Muscle layer of colon (tissue), 2 donors: Measurements from ENCODE around the gene FIZ1.

Experiments
- H3K27ac ChIP-seq: one replicate; pipeline ENCODE4 v1.7.0; 2013; ENCODE audit warnings: low read depth, mild to moderate bottlenecking, low read length, moderate library complexity
- H3K27me3 ChIP-seq, 2 donors: one replicate each; pipeline ENCODE4 v1.7.0; 2013; ENCODE audit warnings: low read length in 2 of 2, mild to moderate bottlenecking in 2 of 2; ENCODE audit not compliant: insufficient read depth in 2 of 2, control insufficient read depth in 1 of 2
- H3K36me3 ChIP-seq: one replicate; pipeline ENCODE4 v1.7.0; 2013; ENCODE audit warnings: mild to moderate bottlenecking, low read length; ENCODE audit not compliant: insufficient read depth
- H3K4me1 ChIP-seq: one replicate; pipeline ENCODE4 v1.7.0; 2013; ENCODE audit warnings: mild to moderate bottlenecking, low read length; ENCODE audit not compliant: insufficient read depth
- H3K4me3 ChIP-seq, 2 donors: one replicate each; pipeline ENCODE4 v1.7.0; 2013; ENCODE audit warnings: low read length in 2 of 2, low read depth in 1 of 2, mild to moderate bottlenecking in 1 of 2, moderate library complexity in 1 of 2
- H3K9ac ChIP-seq: one replicate; pipeline ENCODE4 v1.7.0; 2013; ENCODE audit warnings: low read length
- H3K9me3 ChIP-seq: one replicate; pipeline ENCODE4 v1.7.0; 2013; ENCODE audit warnings: mild to moderate bottlenecking, low read length
- donor health status: abdominal sarcoma.
- donor health status: Adenocarcinoma of cecum.

Gene FIZ1

GRCh38 chr19:55599468-55599841 is at the start of gene FIZ1:
Gene FIZ1 (minus strand): TSS chr19:55599517. CDS start chr19:55597865, 1,652 bp downstream.
- H3K4me1 ChIP-seq = peaks cover 18% of the 10 kb centered on the region

GRCh38 chr19:55648585-55649267 is 49.4 kb upstream of the FIZ1 start:
- Histone ChIP-seq H3K9ac (peak overlapping the region; percentile 11), H3K4me1 (peaks cover 27% of the 10 kb centered on the region), H3K36me3 (peaks cover 10% of the 10 kb centered on the region)

More at GRCh38 chr19:55599468-55599841, at the start of gene FIZ1:
- no peaks in the 10 kb centered on the region for H3K27me3 ChIP-seq
- H3K9me3 ChIP-seq = no peaks in the 10 kb centered on the region
- peak within 1 kb of the TSS; percentile 61 for H3K9ac ChIP-seq
- H3K4me3 ChIP-seq = peak within 1 kb of the TSS; percentile 91 to 95
- peak within 1 kb of the TSS; percentile 99 for H3K27ac ChIP-seq
- peaks cover 20% of the 10 kb centered on the region for H3K36me3 ChIP-seq

GRCh38 chr19:55647732-55648584 is 48.6 kb upstream of the FIZ1 start, which contains the start of gene CCDC106:
Gene CCDC106 (plus strand): TSS chr19:55648212. CDS start chr19:55649047, 835 bp downstream.
- Histone ChIP-seq H3K9ac (peak within 1 kb of the TSS; percentile 11), H3K9me3 (no peaks in the 10 kb centered on the region), H3K4me3 (peak within 1 kb of the TSS; percentile 67 to 78), H3K27me3 (no peaks in the 10 kb centered on the region), H3K27ac (peak within 1 kb of the TSS; percentile 81), H3K4me1 (peaks cover 27% of the 10 kb centered on the region), H3K36me3 (peaks cover 10% of the 10 kb centered on the region)

More at GRCh38 chr19:55648585-55649267, 49.4 kb upstream of the FIZ1 start:
- no peaks in the 10 kb centered on the region for H3K27me3 ChIP-seq
- H3K4me3 ChIP-seq = peak overlapping the region; percentile 67 to 78
- H3K9me3 ChIP-seq = no peaks in the 10 kb centered on the region
- peak overlapping the region; percentile 81 for H3K27ac ChIP-seq

GRCh38 chr19:55646889-55647731 is 47.8 kb upstream of the FIZ1 start:
- Histone ChIP-seq H3K9me3 (no peaks in the 10 kb centered on the region), H3K36me3 (peaks cover 10% of the 10 kb centered on the region), H3K4me3 (peak overlapping the region; percentile 67 to 78), H3K27me3 (no peaks in the 10 kb centered on the region), H3K9ac (peak overlapping the region; percentile 11), H3K4me1 (peaks cover 27% of the 10 kb centered on the region), H3K27ac (peak overlapping the region; percentile 81)

GRCh38 chr19:55645512-55645881 is 46.2 kb upstream of the FIZ1 start:
- H3K4me1 ChIP-seq = peaks cover 27% of the 10 kb centered on the region
- no peak overlapping the region for H3K4me3 ChIP-seq
- H3K27ac ChIP-seq = no peak overlapping the region
- H3K36me3 ChIP-seq = peaks cover 10% of the 10 kb centered on the region
- H3K27me3 ChIP-seq = no peaks in the 10 kb centered on the region
- no peaks in the 10 kb centered on the region for H3K9me3 ChIP-seq
- H3K9ac ChIP-seq = no peak overlapping the region

- Histone ChIP-seq H3K27me3 (no peaks in the 10 kb centered on the region), H3K9ac (no peak overlapping the region), H3K36me3 (peaks cover 10% of the 10 kb centered on the region), H3K4me3 (peak overlapping the region in 1 of 2 donors; percentile 95), H3K9me3 (no peaks in the 10 kb centered on the region), H3K4me1 (peaks cover 33% of the 10 kb centered on the region), H3K27ac (peak overlapping the region; percentile 37)
Observed at GRCh38 chr19:55644842-55645511, 45.7 kb upstream of the FIZ1 start.

GRCh38 chr19:55644191-55644833 is 45.0 kb upstream of the FIZ1 start:
- Histone ChIP-seq H3K27me3 (no peaks in the 10 kb centered on the region), H3K4me1 (peaks cover 35% of the 10 kb centered on the region), H3K27ac (peak overlapping the region; percentile 52), H3K4me3 (peak overlapping the region; percentile 78 to 95), H3K9me3 (no peaks in the 10 kb centered on the region), H3K9ac (peak overlapping the region; percentile 58), H3K36me3 (peaks cover 10% of the 10 kb centered on the region)

- Histone ChIP-seq H3K9me3 (no peaks in the 10 kb centered on the region), H3K36me3 (peaks cover 10% of the 10 kb centered on the region), H3K27me3 (no peaks in the 10 kb centered on the region), H3K9ac (peak overlapping the region; percentile 58), H3K4me1 (peaks cover 35% of the 10 kb centered on the region), H3K4me3 (peak overlapping the region; percentile 78 to 95), H3K27ac (peak overlapping the region; percentile 52)
Observed at GRCh38 chr19:55643887-55644176, 44.5 kb upstream of the FIZ1 start.

- Histone ChIP-seq H3K36me3 (peaks cover 10% of the 10 kb centered on the region), H3K4me1 (peaks cover 40% of the 10 kb centered on the region), H3K27me3 (no peaks in the 10 kb centered on the region), H3K9me3 (no peaks in the 10 kb centered on the region), H3K9ac (peak within 1 kb of the TSS; percentile 58), H3K4me3 (peak within 1 kb of the TSS; percentile 78 to 95), H3K27ac (peak within 1 kb of the TSS; percentile 84)
Observed at GRCh38 chr19:55643003-55643886, 43.9 kb upstream of the FIZ1 start, which contains the start of gene ZNF581. Gene ZNF581 (plus strand): TSS chr19:55643649. CDS start chr19:55644572, 923 bp downstream.
